Upper lobe of left lung (tissue), 4 donors: ENCODE data around the gene KRTAP5-7.

Experiments
- EP300 ChIP-seq, 4 donors: sonication (generic); formaldehyde crosslinking; IDR thresholded peaks; one replicate each; pipeline ENCODE4 v1.5.1; 2017; ENCODE audit warnings: antibody characterized with exemption in 4 of 4, control low read depth in 2 of 4
- POLR2A ChIP-seq, 4 donors: fragments of 450-650 bp; IDR thresholded peaks; one replicate each; pipeline ENCODE4 v1.5.1; 2016 to 2017; ENCODE audit warnings: antibody characterized with exemption in 4 of 4, mild to moderate bottlenecking in 2 of 4
- POLR2AphosphoS5 ChIP-seq, 2 donors: sonication (generic); formaldehyde crosslinking; IDR thresholded peaks; one replicate each; pipeline ENCODE4 v1.5.1; 2017; ENCODE audit warnings: antibody characterized with exemption in 2 of 2
- TF ChIP-seq, protein P1 (sequence below), 6 experiments: fragments of 450-650 bp in 4 of 6; fragments of 200-600 bp in 2 of 6; sonication (generic) in 2 of 6; IDR thresholded peaks; one replicate each; pipeline ENCODE4 v1.5.1; 2016 to 2019; ENCODE audit warnings: antibody characterized with exemption in 6 of 6

GRCh38 chr11:71477641-71478527 lies 49.2 kb upstream of the KRTAP5-7 start:
- no peak for TF ChIP-seq POLR2A (IDR thresholded peaks at IDR 0.05)
- TF ChIP-seq, protein P1, sequence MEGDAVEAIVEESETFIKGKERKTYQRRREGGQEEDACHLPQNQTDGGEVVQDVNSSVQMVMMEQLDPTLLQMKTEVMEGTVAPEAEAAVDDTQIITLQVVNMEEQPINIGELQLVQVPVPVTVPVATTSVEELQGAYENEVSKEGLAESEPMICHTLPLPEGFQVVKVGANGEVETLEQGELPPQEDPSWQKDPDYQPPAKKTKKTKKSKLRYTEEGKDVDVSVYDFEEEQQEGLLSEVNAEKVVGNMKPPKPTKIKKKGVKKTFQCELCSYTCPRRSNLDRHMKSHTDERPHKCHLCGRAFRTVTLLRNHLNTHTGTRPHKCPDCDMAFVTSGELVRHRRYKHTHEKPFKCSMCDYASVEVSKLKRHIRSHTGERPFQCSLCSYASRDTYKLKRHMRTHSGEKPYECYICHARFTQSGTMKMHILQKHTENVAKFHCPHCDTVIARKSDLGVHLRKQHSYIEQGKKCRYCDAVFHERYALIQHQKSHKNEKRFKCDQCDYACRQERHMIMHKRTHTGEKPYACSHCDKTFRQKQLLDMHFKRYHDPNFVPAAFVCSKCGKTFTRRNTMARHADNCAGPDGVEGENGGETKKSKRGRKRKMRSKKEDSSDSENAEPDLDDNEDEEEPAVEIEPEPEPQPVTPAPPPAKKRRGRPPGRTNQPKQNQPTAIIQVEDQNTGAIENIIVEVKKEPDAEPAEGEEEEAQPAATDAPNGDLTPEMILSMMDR (IDR thresholded peaks at IDR 0.05): no peak
- TF ChIP-seq EP300 (IDR thresholded peaks at IDR 0.05): no peak
- no peak for TF ChIP-seq POLR2AphosphoS5 (IDR thresholded peaks at IDR 0.05)
